SKM-1 treated with dmso at 0.1 percent for 144 hours (cell line): ENCODE measurements around the gene C1orf185.
"Not testable (repeated sequence)": the region's sequence is repeated elsewhere in the genome, so short reads cannot be mapped to it uniquely, and the experiment has no call there.

Experiments used
- DNase-seq: peaks from one replicate; lab custom pipeline; 2025; ENCODE audit not compliant: unreplicated experiment; lab: John Stamatoyannopoulos, UW

The C1orf185 gene

DNA sequence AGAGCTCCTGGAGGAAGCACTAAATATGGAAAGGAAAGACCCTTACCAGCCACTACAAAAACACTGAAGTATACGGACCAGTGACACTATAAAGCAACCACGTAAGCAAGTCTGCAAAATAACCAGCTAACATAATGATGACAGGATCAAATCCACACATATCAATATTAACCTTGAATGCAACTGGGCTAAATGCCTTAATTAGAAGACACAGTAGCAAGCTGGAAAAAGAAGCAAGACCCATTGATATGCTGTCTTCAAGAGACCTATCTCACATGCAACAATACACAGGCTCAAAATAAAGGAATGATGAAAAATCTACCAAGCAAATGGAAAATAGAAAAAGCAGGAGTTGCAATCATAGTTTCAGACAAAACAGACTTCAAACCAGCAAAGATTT, 31.0 kb downstream of the C1orf185 start:
- DNase-seq = no peak

GRCh38 chr1:51137696-51138095, 35.7 kb downstream of the C1orf185 start:
- DNase-seq = not testable (repeated sequence)

- no peak for DNase-seq
These were observed 37.4 kb downstream of the C1orf185 start for GRCh38 chr1:51139474-51139873.

DNA sequence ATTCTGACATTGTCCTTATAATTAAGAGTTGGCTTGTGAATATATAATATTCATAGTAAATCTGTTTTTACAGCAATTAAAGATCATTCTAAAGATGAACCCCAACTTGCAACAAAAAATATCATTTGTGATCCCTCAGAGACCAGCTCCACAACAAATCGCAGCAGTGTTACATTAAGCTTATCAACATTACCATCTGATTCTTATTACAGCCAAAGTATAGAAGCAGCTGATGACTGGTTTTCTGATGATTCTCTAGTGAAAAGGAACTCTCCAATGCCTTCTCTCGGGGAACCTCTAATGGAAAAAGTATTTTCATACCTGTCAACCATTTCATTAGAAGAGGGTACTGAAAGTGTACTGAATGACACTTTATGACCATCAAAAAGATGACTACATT, 45.4 kb downstream of the C1orf185 start:
- no peak for DNase-seq

DNA sequence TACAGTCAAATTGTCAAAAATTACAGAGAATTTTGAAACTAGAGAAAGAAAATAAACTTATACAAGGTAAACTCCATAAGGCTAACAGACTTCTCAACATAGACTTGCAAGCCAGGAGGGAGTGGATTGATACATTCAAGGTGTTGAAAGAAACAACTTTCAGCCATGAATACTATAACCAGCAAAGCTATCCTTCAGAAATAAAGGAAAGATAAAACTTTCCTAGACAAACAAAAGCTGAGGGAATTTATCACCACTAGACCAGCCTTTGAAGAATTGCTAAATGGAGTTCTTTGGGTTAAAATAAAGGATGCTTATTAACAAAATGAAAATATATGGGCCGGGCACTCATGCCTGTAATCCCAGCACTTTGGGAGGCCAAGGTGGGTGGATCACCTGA, 52.7 kb downstream of the C1orf185 start:
- no peak for DNase-seq

DNA sequence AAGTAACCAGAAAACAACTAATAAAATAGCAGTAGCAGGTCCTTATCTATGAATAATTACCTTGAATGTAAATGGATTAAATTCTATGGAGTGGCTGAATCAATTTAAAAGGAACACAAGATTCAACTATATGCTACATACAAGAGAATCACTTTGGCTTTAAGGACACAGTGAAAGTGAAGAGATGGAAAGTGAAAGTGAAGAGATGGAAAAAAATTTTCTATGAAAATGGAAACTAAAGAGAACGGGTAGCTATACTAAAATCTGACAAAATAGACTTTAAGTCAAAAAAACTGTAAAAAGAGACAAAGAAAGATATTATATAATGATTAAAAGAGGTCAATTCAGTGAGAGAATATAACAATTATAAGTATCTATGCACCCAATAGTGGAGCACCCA, 54.7 kb downstream of the C1orf185 start:
- no peak for DNase-seq

DNA sequence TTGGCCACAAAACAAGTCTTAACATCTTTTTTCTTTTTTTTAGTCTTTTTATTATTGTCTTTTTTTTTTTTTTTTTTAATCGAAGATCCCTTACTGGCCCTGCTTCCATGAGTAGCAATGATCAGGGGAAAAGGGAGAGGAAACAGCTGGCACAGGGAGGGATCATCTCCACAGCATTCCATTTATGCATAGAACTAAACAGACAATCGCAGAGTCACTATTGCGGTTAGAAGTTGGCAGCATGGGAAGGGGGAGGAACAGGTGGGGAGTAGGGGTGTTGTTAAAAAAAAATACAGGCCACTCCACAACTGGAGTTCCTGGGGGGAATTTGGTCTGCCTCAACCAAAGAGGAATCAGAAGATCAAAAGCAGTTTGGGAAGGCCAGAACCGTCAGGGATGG, 55.4 kb downstream of the C1orf185 start:
- no peak for DNase-seq

GRCh38 chr1:51158263-51158662, 56.2 kb downstream of the C1orf185 start:
- no peak for DNase-seq

DNA sequence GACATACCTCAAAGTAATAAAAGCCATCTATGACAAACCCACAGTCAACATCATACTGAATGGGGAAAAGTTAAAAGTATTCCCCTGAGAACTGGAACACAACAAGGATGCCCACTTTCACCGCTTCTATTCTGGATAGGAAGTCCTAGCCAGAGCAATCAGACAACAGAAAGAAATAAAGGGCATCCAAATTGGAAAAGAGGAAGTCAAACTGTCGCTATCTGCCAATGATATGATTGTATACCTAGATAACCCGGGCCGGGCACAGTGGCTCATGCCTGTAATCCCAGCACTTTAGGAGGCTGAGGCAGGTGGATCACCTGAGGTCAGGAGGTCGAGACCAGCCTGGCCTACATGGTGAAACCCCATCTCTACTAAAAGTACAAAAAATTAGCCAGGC, 60.5 kb downstream of the C1orf185 start:
- DNase-seq = not testable (repeated sequence)

DNA sequence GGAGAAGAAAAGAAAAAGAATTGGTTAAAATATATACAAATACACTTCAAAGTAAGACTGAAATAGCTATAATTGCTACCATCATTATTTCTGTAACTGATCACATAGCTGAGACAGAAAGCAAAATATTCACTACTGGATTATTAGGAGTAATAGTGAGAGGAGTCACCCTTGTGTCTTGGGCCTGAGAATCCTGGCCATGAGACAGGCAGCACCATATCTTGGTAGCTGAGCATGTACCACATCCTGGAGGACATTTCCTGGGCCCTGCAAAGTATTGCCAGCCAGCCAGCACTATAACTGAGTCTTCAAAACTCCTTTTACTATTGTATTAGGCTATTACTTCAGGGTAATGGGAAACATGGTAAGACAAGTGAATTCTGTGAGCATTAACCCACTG, 63.5 kb downstream of the C1orf185 start:
- DNase-seq = no peak

- peak; percentile 34 for DNase-seq
These were observed 66.3 kb downstream of the C1orf185 start for GRCh38 chr1:51168266-51168845.

- DNase-seq = no peak
These were observed 66.9 kb downstream of the C1orf185 start for GRCh38 chr1:51168936-51169335.

DNA sequence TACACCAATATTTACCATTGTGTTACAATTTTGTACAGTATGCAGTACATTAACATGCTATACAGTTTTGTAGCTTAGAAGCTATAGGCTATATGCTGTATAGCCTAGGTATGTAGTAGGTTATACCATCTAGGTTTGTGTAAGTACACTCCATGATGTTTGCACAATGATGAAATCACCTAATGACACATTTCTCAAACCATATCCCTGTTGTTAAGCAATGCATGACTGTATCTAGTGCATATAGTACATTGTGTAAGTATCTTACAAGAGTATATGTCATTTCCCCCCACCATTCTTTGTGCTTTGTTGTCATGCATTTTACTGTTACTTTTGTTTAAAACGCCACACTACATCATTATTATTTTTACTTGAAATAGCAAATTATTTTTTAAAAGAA, 68.3 kb downstream of the C1orf185 start:
- peak; percentile 89 for DNase-seq

DNA sequence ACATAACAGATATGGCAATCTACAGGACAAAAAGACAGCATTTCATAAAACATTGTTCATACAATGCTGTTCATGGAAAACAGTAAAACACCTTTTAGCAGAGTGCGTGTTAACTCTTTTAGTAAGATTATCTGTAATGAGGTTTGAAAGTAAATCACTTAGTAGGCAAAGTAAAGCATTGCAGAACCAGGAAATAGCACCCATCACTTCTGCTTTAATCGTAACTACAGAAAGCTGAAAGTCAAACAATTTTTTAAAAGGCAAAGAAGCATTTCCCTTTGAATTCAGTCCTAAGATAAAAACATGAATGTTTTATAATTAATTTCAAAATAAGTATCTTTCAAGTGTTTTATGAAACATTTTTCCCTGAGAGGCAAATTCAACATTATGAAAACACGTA, 70.8 kb downstream of the C1orf185 start:
- DNase-seq = peak; percentile 14

GRCh38 chr1:51175278-51175677, 73.2 kb downstream of the C1orf185 start:
- DNase-seq = peak; percentile 94

GRCh38 chr1:51177988-51178387, 76.0 kb downstream of the C1orf185 start:
- not testable (repeated sequence) for DNase-seq

DNA sequence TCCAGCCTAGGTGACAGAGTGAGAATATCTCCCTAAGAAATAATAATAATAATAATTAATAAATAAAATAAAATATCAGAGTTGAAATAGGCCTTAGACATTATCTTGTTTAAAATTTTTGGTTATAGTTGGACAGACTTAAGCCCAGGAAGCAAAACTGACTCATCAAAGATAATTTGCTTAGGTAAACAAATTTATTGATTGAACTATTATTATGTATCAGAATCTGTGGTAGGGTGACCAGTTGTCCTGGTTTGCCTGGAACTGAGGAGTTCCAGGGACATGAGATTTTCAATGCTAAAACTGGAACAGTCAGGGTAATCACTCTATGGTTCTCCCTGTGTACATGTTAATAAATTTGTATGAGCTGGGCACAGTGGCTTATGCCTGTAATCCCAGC, 86.2 kb downstream of the C1orf185 start:
- no peak for DNase-seq

DNA sequence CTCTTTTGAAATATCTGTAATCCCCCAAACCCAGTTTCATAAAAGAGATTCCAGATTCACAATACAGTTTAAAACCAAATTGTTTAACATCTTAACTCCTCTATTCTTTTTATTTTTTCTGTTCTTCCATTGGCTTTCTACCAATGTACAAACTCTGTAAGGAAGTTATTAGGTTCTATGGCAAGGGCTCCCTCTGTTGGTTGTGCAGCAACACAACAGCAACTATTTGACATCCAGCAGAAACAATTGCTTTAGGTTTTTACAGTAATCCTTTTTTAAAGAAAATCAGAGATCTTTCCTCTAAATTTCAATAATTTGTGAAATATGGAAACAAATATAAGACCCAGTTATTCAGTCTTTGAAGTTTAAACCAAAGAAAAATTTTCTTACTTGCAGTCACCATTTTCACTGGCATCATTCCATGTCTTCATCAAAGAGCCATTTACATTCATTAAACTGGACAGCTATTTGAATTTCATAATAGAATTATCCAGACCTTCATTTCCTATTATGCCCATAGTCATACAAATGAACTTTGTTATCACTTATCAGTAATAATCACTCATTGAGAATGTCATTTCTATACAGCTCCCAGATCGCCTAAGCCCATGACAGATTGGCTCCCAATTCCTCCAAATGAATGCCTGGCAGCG, 87.5 kb downstream of the C1orf185 start:
- peak; percentile 53 for DNase-seq

DNA sequence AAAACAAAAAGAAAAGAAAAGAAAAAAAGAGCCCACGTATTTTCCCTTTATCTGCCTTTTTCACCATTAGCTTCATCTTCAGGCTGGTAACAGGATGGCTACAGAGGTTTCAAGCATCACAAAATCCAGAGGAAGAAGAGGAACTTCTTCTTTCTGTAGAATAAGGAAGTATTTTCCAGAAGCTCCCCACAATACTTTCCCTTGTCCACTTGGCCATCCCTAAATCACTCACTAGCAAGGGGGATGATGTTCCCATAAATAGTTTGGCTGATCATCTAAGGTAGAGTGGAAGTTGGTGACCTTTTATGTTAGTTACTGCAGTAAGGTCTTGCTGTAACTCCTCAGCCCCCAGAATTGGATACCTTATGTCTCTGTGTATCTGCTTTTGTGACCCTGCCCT, 88.9 kb downstream of the C1orf185 start:
- peak; percentile 59 for DNase-seq

- peak; percentile 55 for DNase-seq
These were observed 90.3 kb downstream of the C1orf185 start for GRCh38 chr1:51192213-51192843.

GRCh38 chr1:51193564-51193963, 91.5 kb downstream of the C1orf185 start:
- no peak for DNase-seq
